Skeletal muscle tissue (tissue), 4 donors: Measurements from ENCODE around the gene CARMIL1. TPM values are rescaled to one million over a fixed set of nuclear protein-coding genes. Genes with fewer than 3 reads are reported as not detected.
A peak's percentile ranks its signal among the peaks of the same experiment; 100 is the strongest.
"Not testable (repeated sequence)": the region's sequence is repeated elsewhere in the genome, so short reads cannot be mapped to it uniquely, and the experiment has no call there.

ENCODE experiments used
- H3K27ac ChIP-seq: one replicate; pipeline ENCODE4 v1.7.0; 2013; ENCODE audit warnings: mild to moderate bottlenecking, low read depth, low read length, inconsistent platforms
- H3K27me3 ChIP-seq, 3 donors: one replicate each; pipeline ENCODE4 v1.7.0; 2013; ENCODE audit warnings: low read length in 3 of 3; ENCODE audit not compliant: control insufficient read depth in 3 of 3, insufficient read depth in 3 of 3
- H3K36me3 ChIP-seq, 3 donors: one replicate each; pipeline ENCODE4 v1.7.0; 2013; ENCODE audit warnings: low read length in 3 of 3; ENCODE audit not compliant: control insufficient read depth in 3 of 3, insufficient read depth in 3 of 3
- H3K4me1 ChIP-seq, 3 donors: one replicate each; pipeline ENCODE4 v1.7.0; 2013; ENCODE audit warnings: low read length in 3 of 3, mild to moderate bottlenecking in 3 of 3; ENCODE audit not compliant: control insufficient read depth in 3 of 3, insufficient read depth in 3 of 3
- H3K4me3 ChIP-seq, 3 donors: one replicate each; pipeline ENCODE4 v1.7.0; 2013; ENCODE audit warnings: low read length in 3 of 3
- H3K9ac ChIP-seq, 3 donors: one replicate each; pipeline ENCODE4 v1.7.0; 2013; ENCODE audit warnings: low read length in 3 of 3, mild to moderate bottlenecking in 3 of 3, moderate library complexity in 2 of 3, low read depth in 1 of 3
- H3K9me3 ChIP-seq, 3 donors: one replicate each; pipeline ENCODE4 v1.7.0; 2013; ENCODE audit warnings: low read length in 3 of 3; ENCODE audit not compliant: control insufficient read depth in 3 of 3
- total RNA-seq: library from RNA; depleted of rRNA; stranded (reverse); fragments of >200 nt; gene quantifications from one replicate; pipeline ENCODE4 v1.2.3, GENCODE V29; 2014
- donor health status: Osteomylitis.

CARMIL1 gene
- total RNA-seq, 1 donor from 2014 or later = 4.7 TPM

DNA sequence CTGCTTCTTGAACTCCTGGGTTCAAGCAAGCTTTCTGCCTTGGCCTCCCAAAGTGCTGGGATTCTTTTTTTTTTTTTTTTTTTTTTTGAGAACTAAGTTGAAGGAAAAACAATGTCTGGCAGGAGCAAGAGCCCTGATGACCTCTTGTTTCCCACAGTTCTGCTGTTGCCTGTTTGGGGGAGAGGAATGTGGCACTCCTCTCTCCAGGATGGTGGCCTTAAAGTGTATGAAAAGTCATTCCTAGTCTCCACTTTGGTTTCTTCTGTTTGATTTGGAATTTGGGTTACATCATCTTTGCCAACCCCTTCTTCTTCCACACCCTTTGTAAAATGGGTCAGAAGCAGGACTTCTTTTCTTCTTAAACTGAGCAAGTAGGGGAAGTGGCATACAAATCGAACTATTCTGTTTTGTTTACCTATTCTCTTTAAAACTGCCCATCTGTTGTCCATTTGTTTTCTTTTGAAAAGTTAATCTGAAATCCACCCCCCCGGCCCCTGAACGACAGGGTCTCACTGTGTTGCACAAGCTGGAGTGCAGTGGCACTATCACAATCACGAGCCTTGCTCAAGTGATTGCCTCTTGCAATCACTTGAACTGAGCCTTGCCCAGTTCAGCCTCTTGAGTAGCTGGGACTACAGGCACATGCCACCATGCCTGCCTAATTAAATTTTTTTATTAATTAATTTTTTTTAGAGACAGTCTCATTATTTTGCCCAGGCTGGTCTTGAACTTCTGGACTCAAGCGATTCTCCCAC is 11.3 kb downstream of the CARMIL1 start:
- no peak overlapping the region for H3K4me3 ChIP-seq
- H3K36me3 ChIP-seq = no peaks in the 10 kb centered on the region
- H3K27ac ChIP-seq = no peak overlapping the region

DNA sequence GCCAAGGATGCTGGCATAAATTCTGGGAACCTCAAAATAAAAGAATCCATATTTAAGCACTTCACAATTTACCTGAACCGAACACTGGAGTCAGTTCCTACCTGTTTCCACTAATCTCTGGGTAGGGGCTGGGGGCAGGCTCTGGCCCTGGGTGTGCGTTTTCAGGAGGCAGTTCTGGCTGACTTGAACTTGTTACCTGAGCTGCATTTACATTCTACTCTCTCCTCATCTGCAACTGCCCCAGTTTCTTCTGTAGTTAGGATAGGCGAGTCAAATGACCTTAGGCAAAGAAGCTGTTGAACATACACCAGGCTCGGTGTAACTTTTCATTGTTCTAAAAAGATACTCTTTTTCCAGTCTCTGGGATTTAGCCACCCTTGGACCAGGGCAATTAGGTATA is 13.2 kb downstream of the CARMIL1 start:
- Histone ChIP-seq H3K4me1 (peaks cover 0 to 7% (median 3%) of the 10 kb centered on the region in 3 donors), H3K9ac (no peak overlapping the region), H3K27ac (no peak overlapping the region), H3K36me3 (no peaks in the 10 kb centered on the region), H3K4me3 (no peak overlapping the region), H3K27me3 (no peaks in the 10 kb centered on the region), H3K9me3 (no peaks in the 10 kb centered on the region)

More for the DNA sequence above, 11.3 kb downstream of the CARMIL1 start:
- Histone ChIP-seq H3K9ac (no peak overlapping the region), H3K4me1 (no peaks in the 10 kb centered on the region), H3K9me3 (no peaks in the 10 kb centered on the region), H3K27me3 (no peaks in the 10 kb centered on the region)

DNA sequence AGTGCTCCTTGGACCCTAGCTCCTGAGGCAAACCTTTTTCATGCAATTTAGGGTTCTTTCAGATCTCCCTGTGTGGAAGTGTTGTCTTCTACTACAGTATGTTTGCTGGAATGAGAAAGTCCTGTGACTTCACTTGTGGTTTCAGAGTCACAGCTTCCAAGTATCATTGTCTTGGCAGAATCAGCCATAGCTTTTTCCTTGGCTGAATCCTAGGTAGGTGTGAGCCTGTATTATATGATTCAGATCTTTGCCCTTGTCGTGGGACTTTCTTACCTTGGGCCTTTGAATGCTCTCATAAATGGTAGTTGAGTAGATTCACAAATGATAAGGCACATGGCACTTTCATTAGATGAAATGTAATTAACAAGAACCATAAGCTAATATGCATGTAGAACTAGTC is 16.5 kb downstream of the CARMIL1 start:
- Histone ChIP-seq H3K4me1 (peaks cover 0 to 7% (median 3%) of the 10 kb centered on the region in 3 donors), H3K9me3 (no peaks in the 10 kb centered on the region), H3K9ac (no peak overlapping the region), H3K36me3 (no peaks in the 10 kb centered on the region), H3K4me3 (no peak overlapping the region), H3K27ac (no peak overlapping the region), H3K27me3 (no peaks in the 10 kb centered on the region)

DNA sequence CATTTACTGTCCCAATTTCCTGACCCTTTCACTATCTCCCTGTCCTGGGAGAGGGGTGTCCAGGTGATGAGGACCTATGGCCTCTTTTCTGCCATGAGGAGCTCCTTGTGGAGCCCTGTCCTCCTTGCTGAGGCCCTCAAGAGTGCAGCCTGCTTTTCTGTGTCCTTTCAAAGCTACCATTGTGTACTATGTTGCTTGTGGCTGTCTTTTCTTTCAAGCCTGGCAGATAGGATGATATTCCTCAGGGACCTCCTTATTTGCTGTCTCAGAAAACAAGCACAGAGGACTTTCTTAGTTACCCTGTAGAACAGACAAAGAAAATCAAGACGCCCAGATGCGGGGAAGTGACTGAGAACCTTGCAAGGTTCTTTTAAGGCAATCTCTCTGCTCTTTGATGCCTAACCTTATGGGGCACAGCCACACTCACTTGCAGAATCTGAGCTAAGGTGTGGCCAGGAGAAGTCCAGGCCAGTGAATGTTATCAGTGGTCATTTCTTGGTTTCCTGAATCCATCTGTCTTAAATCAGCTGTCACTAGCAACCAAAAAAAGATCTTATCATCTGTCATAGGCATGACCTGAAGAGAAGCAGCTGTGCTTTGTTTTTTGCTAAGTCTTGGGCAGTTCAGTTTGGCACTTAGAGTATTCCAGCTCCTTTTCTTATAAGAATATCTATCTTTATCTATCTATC is 17.2 kb downstream of the CARMIL1 start:
- Histone ChIP-seq H3K4me3 (no peak overlapping the region), H3K9me3 (no peaks in the 10 kb centered on the region), H3K9ac (no peak overlapping the region), H3K27me3 (peaks cover 0 to 2% (median 0%) of the 10 kb centered on the region in 3 donors), H3K36me3 (no peaks in the 10 kb centered on the region), H3K27ac (peak overlapping the region; percentile 25), H3K4me1 (peaks cover 0 to 7% (median 3%) of the 10 kb centered on the region in 3 donors)

DNA sequence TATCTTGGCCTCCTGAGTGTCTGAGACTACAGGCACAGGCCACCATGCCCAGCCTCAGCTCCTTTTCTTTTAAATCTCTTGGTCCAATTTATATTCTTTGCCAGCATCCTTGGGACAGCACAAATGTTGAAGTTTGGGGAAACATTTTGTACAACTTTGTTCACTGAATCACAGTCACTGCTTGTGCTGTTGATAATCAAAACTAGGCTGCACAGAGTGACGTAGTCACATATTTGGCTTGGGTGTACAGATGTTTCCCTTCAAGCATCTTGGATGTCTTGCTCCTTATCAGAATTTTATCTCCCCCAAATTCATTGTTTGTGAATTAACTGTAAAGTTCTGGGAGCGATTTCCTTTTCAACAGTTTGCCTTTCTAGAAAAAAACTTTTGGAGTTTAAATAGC is 17.9 kb downstream of the CARMIL1 start:
- H3K27ac ChIP-seq = no peak overlapping the region

DNA sequence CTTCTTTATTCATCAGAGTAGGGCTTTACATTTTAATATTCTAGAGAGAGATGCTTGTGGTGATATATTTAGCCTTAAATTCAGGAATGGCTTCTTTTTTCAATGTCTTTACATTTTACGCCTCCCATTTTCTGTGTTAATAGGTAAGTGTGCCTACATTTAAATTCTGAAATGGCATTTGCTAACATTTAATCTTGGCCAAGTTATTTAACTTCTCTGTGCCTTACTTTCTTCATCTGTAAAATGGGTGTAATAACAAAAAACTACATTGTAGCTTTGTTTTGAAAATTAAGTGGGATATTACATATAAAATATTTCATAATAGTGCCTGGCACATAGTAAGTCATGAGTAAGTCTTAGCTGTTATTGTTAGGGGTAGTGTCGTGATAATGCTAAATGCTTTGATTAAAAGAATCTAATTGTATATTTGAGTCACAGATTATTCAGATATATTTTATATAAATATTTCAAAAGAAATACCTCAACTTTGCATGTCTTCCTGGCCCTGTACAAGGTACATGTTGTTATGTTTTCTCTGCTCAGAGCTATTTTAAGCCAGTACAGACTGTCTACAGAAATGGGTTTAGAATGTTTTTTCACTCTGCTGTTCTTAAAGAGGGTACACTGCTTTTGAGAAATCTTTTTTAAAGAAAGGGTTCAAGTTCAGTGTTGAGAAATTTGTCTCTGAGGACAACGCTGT is 18.8 kb downstream of the CARMIL1 start:
- Histone ChIP-seq H3K27ac (no peak overlapping the region), H3K4me3 (no peak overlapping the region), H3K4me1 (peaks cover 0 to 9% (median 3%) of the 10 kb centered on the region in 3 donors)

More for the DNA sequence above, 17.9 kb downstream of the CARMIL1 start:
- peaks cover 0 to 8% (median 3%) of the 10 kb centered on the region in 3 donors for H3K4me1 ChIP-seq
- H3K27me3 ChIP-seq = peaks cover 0 to 2% (median 0%) of the 10 kb centered on the region in 3 donors
- no peaks in the 10 kb centered on the region for H3K36me3 ChIP-seq
- no peaks in the 10 kb centered on the region for H3K9me3 ChIP-seq
- no peak overlapping the region for H3K4me3 ChIP-seq
- no peak overlapping the region for H3K9ac ChIP-seq

DNA sequence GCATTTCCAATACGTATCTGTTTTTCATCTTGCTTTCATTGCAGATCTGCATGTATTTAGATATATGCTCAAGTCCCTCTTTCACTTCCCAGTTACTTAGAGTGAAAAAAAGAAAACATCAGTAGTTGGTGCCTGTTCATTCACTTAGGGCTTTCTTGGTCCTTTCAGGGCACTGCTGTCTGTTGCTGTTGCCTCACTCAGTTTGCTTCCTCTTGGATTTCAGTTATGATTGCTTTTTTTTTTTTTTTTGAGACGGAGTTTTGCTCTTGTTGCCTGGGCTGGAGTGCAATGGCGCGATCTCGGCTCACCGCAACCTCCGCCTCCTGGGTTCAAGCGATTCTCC is 19.3 kb downstream of the CARMIL1 start:
- H3K4me1 ChIP-seq, H3K27ac ChIP-seq, H3K36me3 ChIP-seq, H3K9me3 ChIP-seq, H3K4me3 ChIP-seq, H3K27me3 ChIP-seq, H3K9ac ChIP-seq: not testable (repeated sequence)

More for the DNA sequence above, 18.8 kb downstream of the CARMIL1 start:
- Histone ChIP-seq H3K27me3 (peaks cover 0 to 2% (median 0%) of the 10 kb centered on the region in 3 donors), H3K36me3 (no peaks in the 10 kb centered on the region), H3K9me3 (no peaks in the 10 kb centered on the region), H3K9ac (no peak overlapping the region)

DNA sequence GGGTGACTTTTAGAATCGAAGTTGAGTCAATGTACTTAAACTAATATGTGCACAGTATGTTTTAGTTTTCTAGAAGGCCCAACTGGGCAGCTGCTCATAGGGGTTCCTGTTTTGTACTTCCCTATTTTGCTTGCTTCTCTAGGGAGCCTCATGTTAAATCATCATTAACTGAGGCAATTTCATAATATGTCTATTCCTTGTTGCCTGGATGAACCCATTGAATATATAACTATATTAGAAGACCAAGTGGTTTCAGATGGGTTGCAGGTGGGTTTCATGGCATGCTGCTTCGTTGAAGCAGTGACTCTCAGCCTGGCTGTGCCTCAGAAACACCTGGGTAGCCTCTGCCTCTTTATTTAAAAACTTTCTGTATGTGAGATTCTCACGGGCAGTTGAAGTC is 22.2 kb downstream of the CARMIL1 start:
- peaks cover 0 to 5% (median 0%) of the 10 kb centered on the region in 3 donors for H3K4me1 ChIP-seq
- H3K27me3 ChIP-seq = peaks cover 0 to 2% (median 0%) of the 10 kb centered on the region in 3 donors
- no peak overlapping the region for H3K4me3 ChIP-seq
- no peaks in the 10 kb centered on the region for H3K36me3 ChIP-seq
- no peak overlapping the region for H3K27ac ChIP-seq
- H3K9ac ChIP-seq = no peak overlapping the region
- H3K9me3 ChIP-seq = no peaks in the 10 kb centered on the region

DNA sequence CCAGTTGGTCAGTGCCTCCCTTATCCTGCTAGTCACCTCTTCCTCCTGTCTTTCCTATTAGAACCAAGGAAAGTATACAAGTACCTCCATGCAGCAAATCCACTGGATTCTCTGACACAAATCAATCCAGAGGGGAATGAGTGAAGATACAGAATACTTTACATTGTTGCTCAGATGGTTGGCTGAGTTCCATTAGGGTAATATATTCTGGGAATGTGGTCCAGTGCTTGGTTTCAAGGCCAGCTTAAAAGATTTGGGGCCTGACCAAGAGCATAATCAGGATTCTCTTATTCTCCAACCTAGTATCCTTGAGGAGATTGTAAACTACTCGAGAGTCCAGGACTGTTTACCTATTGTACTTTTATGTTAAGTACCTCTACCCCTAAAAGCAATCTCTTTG is 23.0 kb downstream of the CARMIL1 start:
- Histone ChIP-seq H3K4me3 (no peak overlapping the region), H3K9me3 (no peaks in the 10 kb centered on the region), H3K27me3 (peaks cover 0 to 2% (median 0%) of the 10 kb centered on the region in 3 donors), H3K4me1 (peaks cover 0 to 2% (median 0%) of the 10 kb centered on the region in 3 donors), H3K9ac (no peak overlapping the region), H3K36me3 (no peaks in the 10 kb centered on the region), H3K27ac (no peak overlapping the region)
